Measurements from ENCODE around the gene SIGLEC7. TPM values are rescaled to one million over a fixed set of nuclear protein-coding genes. Genes with fewer than 3 reads are reported as not detected.

The SIGLEC7 gene
- polyA plus RNA-seq, 1 experiment: not detected

GRCh38 chr19:51195316-51195586, 53.1 kb downstream of the SIGLEC7 start:
- CTCF ChIA-PET: no interaction called here
- DNase-seq (ENCODE audit: low read depth): no peak
- TF ChIP-seq CTCF (IDR thresholded peaks at IDR 0.05; ENCODE audit: insufficient read depth, low read depth, low read length): no peak
- H3K36me3 ChIP-seq (ENCODE audit: control insufficient read depth, insufficient read depth, low read length): no peaks in the 10 kb centered on the region
- H3K4me3 ChIP-seq (ENCODE audit: low read depth, low read length): no peak overlapping the region
- POLR2A ChIA-PET: no interaction called here
- no peaks in the 10 kb centered on the region for H3K27me3 ChIP-seq (ENCODE audit: control insufficient read depth, insufficient read depth, low read length)

GRCh38 chr19:51195616-51196015, 53.5 kb downstream of the SIGLEC7 start:
- no peak for TF ChIP-seq CTCF (IDR thresholded peaks at IDR 0.05; ENCODE audit: insufficient read depth, low read depth, low read length)
- CTCF ChIA-PET: no interaction called here
- Histone ChIP-seq H3K27me3 (ENCODE audit: control insufficient read depth, insufficient read depth, low read length) (no peaks in the 10 kb centered on the region), H3K4me3 (ENCODE audit: low read depth, low read length) (no peak overlapping the region), H3K36me3 (ENCODE audit: control insufficient read depth, insufficient read depth, low read length) (no peaks in the 10 kb centered on the region)
- POLR2A ChIA-PET: no interaction called here
- no peak for DNase-seq (ENCODE audit: low read depth)

- TF ChIP-seq CTCF (IDR thresholded peaks at IDR 0.05; ENCODE audit: insufficient read depth, low read depth, low read length): no peak
Observed at GRCh38 chr19:51196181-51196580, 54.1 kb downstream of the SIGLEC7 start.

GRCh38 chr19:51198641-51199040, 56.5 kb downstream of the SIGLEC7 start:
- Histone ChIP-seq H3K4me3 (ENCODE audit: low read depth, low read length) (no peak overlapping the region), H3K27me3 (ENCODE audit: control insufficient read depth, insufficient read depth, low read length) (no peaks in the 10 kb centered on the region), H3K36me3 (ENCODE audit: control insufficient read depth, insufficient read depth, low read length) (no peaks in the 10 kb centered on the region)
- TF ChIP-seq CTCF (IDR thresholded peaks at IDR 0.05; ENCODE audit: insufficient read depth, low read depth, low read length): no peak
- POLR2A ChIA-PET: no interaction called here
- CTCF ChIA-PET: interaction anchor here (0.6 kb wide), 1 partner anchor 38 kb away, joined by 4 read pairs; no protein-coding TSS in a partner anchor
- DNase-seq (ENCODE audit: low read depth): no peak

More at GRCh38 chr19:51196181-51196580, 54.1 kb downstream of the SIGLEC7 start:
- no peaks in the 10 kb centered on the region for H3K36me3 ChIP-seq (ENCODE audit: control insufficient read depth, insufficient read depth, low read length)
- no peak for DNase-seq (ENCODE audit: low read depth)
- CTCF ChIA-PET: no interaction called here
- POLR2A ChIA-PET: no interaction called here
- no peak overlapping the region for H3K4me3 ChIP-seq (ENCODE audit: low read depth, low read length)
- no peaks in the 10 kb centered on the region for H3K27me3 ChIP-seq (ENCODE audit: control insufficient read depth, insufficient read depth, low read length)

- POLR2A ChIA-PET: no interaction called here
- no peak for TF ChIP-seq CTCF (IDR thresholded peaks at IDR 0.05; ENCODE audit: insufficient read depth, low read depth, low read length)
- CTCF ChIA-PET: no interaction called here
- H3K4me3 ChIP-seq (ENCODE audit: low read depth, low read length): no peak overlapping the region
- no peak for DNase-seq (ENCODE audit: low read depth)
- H3K36me3 ChIP-seq (ENCODE audit: control insufficient read depth, insufficient read depth, low read length): no peaks in the 10 kb centered on the region
- no peaks in the 10 kb centered on the region for H3K27me3 ChIP-seq (ENCODE audit: control insufficient read depth, insufficient read depth, low read length)
Observed at GRCh38 chr19:51200071-51200666, 58.1 kb downstream of the SIGLEC7 start.
